ENCODE measurements around the gene ANOS1.

ANOS1 gene

DNA sequence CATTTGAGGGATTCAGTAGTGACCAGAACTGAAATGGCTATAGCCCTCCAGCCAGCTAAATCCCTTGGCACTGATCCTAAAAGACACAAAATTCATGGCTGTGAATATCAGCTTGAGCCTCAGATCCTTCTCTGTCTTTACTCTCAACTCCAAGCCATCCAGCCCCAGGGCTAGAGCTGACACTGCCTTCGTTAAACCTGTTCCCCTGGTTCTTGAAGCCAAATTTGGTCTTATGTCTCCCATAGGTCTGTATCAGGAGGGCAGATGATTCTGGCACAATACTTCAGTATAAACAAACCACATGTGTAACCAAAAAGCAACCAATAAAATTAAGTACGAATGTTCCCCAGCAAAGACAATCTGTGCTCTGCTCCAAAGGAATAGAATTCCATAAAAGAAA, 78.0 kb downstream of the ANOS1 start:
- H3K27me3 ChIP-seq (ENCODE audit: insufficient read depth, low read length, poor library complexity) = no peaks in the 10 kb centered on the region
- no peak overlapping the region for H3K4me2 ChIP-seq (ENCODE audit: insufficient read depth, low read length)
- no peaks in the 10 kb centered on the region for H3K79me2 ChIP-seq (ENCODE audit: insufficient read depth, low read length)
- H4K20me1 ChIP-seq (ENCODE audit: insufficient read depth, low read length) = no peaks in the 10 kb centered on the region
- DNase-seq (no peak), ATAC-seq (ENCODE audit: insufficient read depth, low read depth) (no peak)
- H2AFZ ChIP-seq (ENCODE audit: low read depth, low read length) = no peak overlapping the region
- H3K36me3 ChIP-seq (ENCODE audit: insufficient read depth, low read length) = no peaks in the 10 kb centered on the region
- H3K9me3 ChIP-seq (ENCODE audit: insufficient read depth, low read length, severe bottlenecking) = no peaks in the 10 kb centered on the region
- no peak overlapping the region for H3K27ac ChIP-seq (ENCODE audit: low read length)
- no peak overlapping the region for H3K9ac ChIP-seq (ENCODE audit: low read depth, low read length)
- TF ChIP-seq, protein P1, sequence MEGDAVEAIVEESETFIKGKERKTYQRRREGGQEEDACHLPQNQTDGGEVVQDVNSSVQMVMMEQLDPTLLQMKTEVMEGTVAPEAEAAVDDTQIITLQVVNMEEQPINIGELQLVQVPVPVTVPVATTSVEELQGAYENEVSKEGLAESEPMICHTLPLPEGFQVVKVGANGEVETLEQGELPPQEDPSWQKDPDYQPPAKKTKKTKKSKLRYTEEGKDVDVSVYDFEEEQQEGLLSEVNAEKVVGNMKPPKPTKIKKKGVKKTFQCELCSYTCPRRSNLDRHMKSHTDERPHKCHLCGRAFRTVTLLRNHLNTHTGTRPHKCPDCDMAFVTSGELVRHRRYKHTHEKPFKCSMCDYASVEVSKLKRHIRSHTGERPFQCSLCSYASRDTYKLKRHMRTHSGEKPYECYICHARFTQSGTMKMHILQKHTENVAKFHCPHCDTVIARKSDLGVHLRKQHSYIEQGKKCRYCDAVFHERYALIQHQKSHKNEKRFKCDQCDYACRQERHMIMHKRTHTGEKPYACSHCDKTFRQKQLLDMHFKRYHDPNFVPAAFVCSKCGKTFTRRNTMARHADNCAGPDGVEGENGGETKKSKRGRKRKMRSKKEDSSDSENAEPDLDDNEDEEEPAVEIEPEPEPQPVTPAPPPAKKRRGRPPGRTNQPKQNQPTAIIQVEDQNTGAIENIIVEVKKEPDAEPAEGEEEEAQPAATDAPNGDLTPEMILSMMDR (IDR thresholded peaks at IDR 0.05; ENCODE audit: borderline replicate concordance, extremely low read depth, low read length, poor library complexity, severe bottlenecking) = no peak
- no peak for TF ChIP-seq EZH2 (IDR thresholded peaks at IDR 0.05; ENCODE audit: borderline replicate concordance, low read depth, low read length, severe bottlenecking)
- H3K4me3 ChIP-seq (ENCODE audit: low read depth in 1 of 2, low read length in 2 of 2) = no peak overlapping the region
- H3K4me1 ChIP-seq (ENCODE audit: insufficient read depth, low read length) = no peaks in the 10 kb centered on the region

DNA sequence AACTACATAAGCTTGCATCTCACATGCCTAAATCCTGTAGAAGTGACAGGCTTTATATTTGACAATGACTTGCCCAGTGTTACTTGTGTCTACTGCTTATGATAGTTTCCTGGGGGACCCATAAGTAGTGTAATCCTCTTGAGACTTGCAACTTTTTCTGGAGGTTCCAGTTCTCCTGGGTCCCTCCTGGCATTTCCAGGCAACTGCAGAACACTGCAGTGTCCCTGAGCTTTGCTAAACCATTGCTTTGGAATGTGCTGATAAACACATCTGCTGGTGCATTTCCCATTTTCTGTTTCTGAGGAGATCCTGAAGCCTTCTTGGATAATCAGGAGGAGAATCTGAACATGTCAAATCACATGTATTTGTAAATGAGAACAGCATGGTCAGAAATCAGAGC, 82.0 kb downstream of the ANOS1 start:
- Histone ChIP-seq H3K36me3 (ENCODE audit: insufficient read depth, low read length) (no peaks in the 10 kb centered on the region), H4K20me1 (ENCODE audit: insufficient read depth, low read length) (no peaks in the 10 kb centered on the region), H2AFZ (ENCODE audit: low read depth, low read length) (no peak overlapping the region), H3K27me3 (ENCODE audit: insufficient read depth, low read length, poor library complexity) (no peaks in the 10 kb centered on the region), H3K9me3 (ENCODE audit: insufficient read depth, low read length, severe bottlenecking) (no peaks in the 10 kb centered on the region), H3K4me2 (ENCODE audit: insufficient read depth, low read length) (no peak overlapping the region), H3K4me3 (ENCODE audit: low read depth in 1 of 2, low read length in 2 of 2) (no peak overlapping the region), H3K79me2 (ENCODE audit: insufficient read depth, low read length) (no peaks in the 10 kb centered on the region), H3K4me1 (ENCODE audit: insufficient read depth, low read length) (no peaks in the 10 kb centered on the region), H3K9ac (ENCODE audit: low read depth, low read length) (no peak overlapping the region), H3K27ac (ENCODE audit: low read length) (no peak overlapping the region)
- ATAC-seq (ENCODE audit: insufficient read depth, low read depth) (no peak), DNase-seq (no peak)
- TF ChIP-seq, protein P1 (IDR thresholded peaks at IDR 0.05; ENCODE audit: borderline replicate concordance, extremely low read depth, low read length, poor library complexity, severe bottlenecking) = no peak
- TF ChIP-seq EZH2 (IDR thresholded peaks at IDR 0.05; ENCODE audit: borderline replicate concordance, low read depth, low read length, severe bottlenecking) = no peak

DNA sequence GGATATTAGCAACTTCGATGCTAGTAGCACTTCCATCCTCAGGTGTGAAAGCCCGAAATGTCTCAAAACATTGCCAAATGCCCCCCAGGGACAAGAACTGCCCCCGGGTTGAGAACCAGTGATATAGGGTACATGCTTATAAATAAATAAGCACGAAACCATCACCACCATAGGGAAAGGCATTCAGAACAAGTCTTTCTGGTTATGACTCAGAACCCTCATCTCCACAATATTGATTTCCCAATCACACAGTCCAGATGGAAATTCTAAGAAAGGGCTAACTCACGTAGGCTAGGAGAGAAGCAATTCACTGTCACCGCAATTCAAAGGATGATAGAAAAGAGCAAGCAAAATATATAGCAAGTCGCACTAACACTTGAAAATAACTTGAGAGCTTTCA, 84.8 kb downstream of the ANOS1 start:
- Histone ChIP-seq H3K9ac (ENCODE audit: low read depth, low read length) (no peak overlapping the region), H3K4me2 (ENCODE audit: insufficient read depth, low read length) (no peak overlapping the region), H3K36me3 (ENCODE audit: insufficient read depth, low read length) (no peaks in the 10 kb centered on the region), H3K27ac (ENCODE audit: low read length) (no peak overlapping the region), H4K20me1 (ENCODE audit: insufficient read depth, low read length) (no peaks in the 10 kb centered on the region), H3K9me3 (ENCODE audit: insufficient read depth, low read length, severe bottlenecking) (no peaks in the 10 kb centered on the region), H3K4me1 (ENCODE audit: insufficient read depth, low read length) (no peaks in the 10 kb centered on the region), H3K4me3 (ENCODE audit: low read depth in 1 of 2, low read length in 2 of 2) (no peak overlapping the region), H3K79me2 (ENCODE audit: insufficient read depth, low read length) (no peaks in the 10 kb centered on the region), H2AFZ (ENCODE audit: low read depth, low read length) (no peak overlapping the region), H3K27me3 (ENCODE audit: insufficient read depth, low read length, poor library complexity) (no peaks in the 10 kb centered on the region)
- no peak for DNase-seq
- TF ChIP-seq, protein P1 (IDR thresholded peaks at IDR 0.05; ENCODE audit: borderline replicate concordance, extremely low read depth, low read length, poor library complexity, severe bottlenecking) = no peak
- TF ChIP-seq EZH2 (IDR thresholded peaks at IDR 0.05; ENCODE audit: borderline replicate concordance, low read depth, low read length, severe bottlenecking) = no peak
- no peak for ATAC-seq (ENCODE audit: insufficient read depth, low read depth)

DNA sequence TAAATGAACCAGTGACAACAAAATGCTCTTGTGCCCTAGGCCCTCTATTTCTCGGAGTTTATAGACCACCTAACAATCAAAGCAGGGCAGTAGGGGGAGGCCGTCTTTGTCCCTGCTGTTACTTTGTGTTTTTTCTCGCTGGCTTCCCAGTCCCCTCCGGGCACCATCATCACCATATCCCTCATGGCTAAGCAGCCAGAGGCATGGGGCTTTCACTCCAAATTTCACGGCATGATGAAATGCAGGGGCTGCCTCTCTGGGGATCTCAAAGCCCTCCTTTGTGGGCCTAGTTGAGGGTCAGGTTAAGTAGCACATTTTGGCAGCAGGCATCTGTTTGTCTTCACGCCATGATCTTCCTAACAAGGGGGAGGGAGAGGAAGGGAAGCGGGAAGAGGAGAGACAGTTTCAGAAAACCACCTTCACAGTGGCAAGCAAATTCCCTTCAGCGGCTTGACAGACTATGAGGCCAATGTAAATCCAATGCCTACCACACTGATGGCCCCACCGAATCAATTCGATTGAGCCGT, 91.9 kb downstream of the ANOS1 start:
- Histone ChIP-seq H3K4me3 (ENCODE audit: low read depth in 1 of 2, low read length in 2 of 2) (no peak overlapping the region), H3K36me3 (ENCODE audit: insufficient read depth, low read length) (no peaks in the 10 kb centered on the region), H3K4me2 (ENCODE audit: insufficient read depth, low read length) (no peak overlapping the region), H3K4me1 (ENCODE audit: insufficient read depth, low read length) (no peaks in the 10 kb centered on the region), H3K79me2 (ENCODE audit: insufficient read depth, low read length) (no peaks in the 10 kb centered on the region), H3K27ac (ENCODE audit: low read length) (no peak overlapping the region), H3K9ac (ENCODE audit: low read depth, low read length) (no peak overlapping the region), H2AFZ (ENCODE audit: low read depth, low read length) (no peak overlapping the region), H3K9me3 (ENCODE audit: insufficient read depth, low read length, severe bottlenecking) (no peaks in the 10 kb centered on the region), H3K27me3 (ENCODE audit: insufficient read depth, low read length, poor library complexity) (no peaks in the 10 kb centered on the region), H4K20me1 (ENCODE audit: insufficient read depth, low read length) (no peaks in the 10 kb centered on the region)
- DNase-seq = no peak
- TF ChIP-seq EZH2 (IDR thresholded peaks at IDR 0.05; ENCODE audit: borderline replicate concordance, low read depth, low read length, severe bottlenecking) = no peak
- TF ChIP-seq, protein P1 (IDR thresholded peaks at IDR 0.05; ENCODE audit: borderline replicate concordance, extremely low read depth, low read length, poor library complexity, severe bottlenecking) = no peak
- no peak for ATAC-seq (ENCODE audit: insufficient read depth, low read depth)

Data from DND-41 (cell line).